ENCODE results near the gene ADNP2.

ADNP2 gene

GRCh38 chr18:80067897-80068296 lies 41.2 kb upstream of the ADNP2 start:
- Histone ChIP-seq H3K27me3 (no peaks in the 10 kb centered on the region), H3K4me1 (ENCODE audit: control insufficient read depth in 1 of 2, insufficient read depth in 1 of 2, low read depth in 1 of 2, low read length in 1 of 2) (no peaks in the 10 kb centered on the region), H3K9me3 (no peaks in the 10 kb centered on the region), H3K4me3 (ENCODE audit: low read depth in 1 of 2, low read length in 1 of 2) (no peak overlapping the region), H3K27ac (no peak overlapping the region), H3K36me3 (no peaks in the 10 kb centered on the region)
- no peak for TF ChIP-seq CTCF (IDR thresholded peaks at IDR 0.05)

- no peaks in the 10 kb centered on the region for H3K27me3 ChIP-seq
- no peaks in the 10 kb centered on the region for H3K36me3 ChIP-seq
- TF ChIP-seq CTCF (IDR thresholded peaks at IDR 0.05), result no peak
- no peaks in the 10 kb centered on the region for H3K4me1 ChIP-seq (ENCODE audit: control insufficient read depth in 1 of 2, insufficient read depth in 1 of 2, low read depth in 1 of 2, low read length in 1 of 2)
- no peak overlapping the region for H3K27ac ChIP-seq
- no peaks in the 10 kb centered on the region for H3K9me3 ChIP-seq
- H3K4me3 ChIP-seq (ENCODE audit: low read depth in 1 of 2, low read length in 1 of 2), result no peak overlapping the region
Observed at GRCh38 chr18:80068571-80069272, 40.3 kb upstream of the ADNP2 start.

- no peak overlapping the region for H3K27ac ChIP-seq
- no peak overlapping the region for H3K4me3 ChIP-seq (ENCODE audit: low read depth in 1 of 2, low read length in 1 of 2)
- no peaks in the 10 kb centered on the region for H3K27me3 ChIP-seq
- no peaks in the 10 kb centered on the region for H3K9me3 ChIP-seq
- no peaks in the 10 kb centered on the region for H3K4me1 ChIP-seq (ENCODE audit: control insufficient read depth in 1 of 2, insufficient read depth in 1 of 2, low read depth in 1 of 2, low read length in 1 of 2)
- H3K36me3 ChIP-seq, result no peaks in the 10 kb centered on the region
- no peak for TF ChIP-seq CTCF (IDR thresholded peaks at IDR 0.05)
Observed at GRCh38 chr18:80070825-80071224, 38.2 kb upstream of the ADNP2 start.

GRCh38 chr18:80074183-80074582 lies 34.9 kb upstream of the ADNP2 start:
- Histone ChIP-seq H3K36me3 (no peaks in the 10 kb centered on the region), H3K4me1 (ENCODE audit: control insufficient read depth in 1 of 2, insufficient read depth in 1 of 2, low read depth in 1 of 2, low read length in 1 of 2) (no peaks in the 10 kb centered on the region), H3K4me3 (ENCODE audit: low read depth in 1 of 2, low read length in 1 of 2) (no peak overlapping the region), H3K9me3 (no peaks in the 10 kb centered on the region), H3K27me3 (no peaks in the 10 kb centered on the region), H3K27ac (no peak overlapping the region)
- TF ChIP-seq CTCF (IDR thresholded peaks at IDR 0.05), result no peak

GRCh38 chr18:80074697-80075096 lies 34.4 kb upstream of the ADNP2 start:
- H3K4me1 ChIP-seq (ENCODE audit: control insufficient read depth in 1 of 2, insufficient read depth in 1 of 2, low read depth in 1 of 2, low read length in 1 of 2), result no peaks in the 10 kb centered on the region
- H3K4me3 ChIP-seq (ENCODE audit: low read depth in 1 of 2, low read length in 1 of 2), result no peak overlapping the region
- TF ChIP-seq CTCF (IDR thresholded peaks at IDR 0.05), result no peak
- no peaks in the 10 kb centered on the region for H3K36me3 ChIP-seq
- no peaks in the 10 kb centered on the region for H3K27me3 ChIP-seq
- H3K27ac ChIP-seq, result no peak overlapping the region
- H3K9me3 ChIP-seq, result no peaks in the 10 kb centered on the region
